ENCODE data around the gene CLEC2D.
"Not testable (repeated sequence)": the region's sequence is repeated elsewhere in the genome, so short reads cannot be mapped to it uniquely, and the experiment has no call there.

The CLEC2D gene

GRCh38 chr12:9736936-9737705 lies 67.6 kb downstream of the CLEC2D start:
- Histone ChIP-seq H3K4me3 (ENCODE audit: low read depth, low read length) (no peak overlapping the region), H2AFZ (no peak overlapping the region), H3K4me2 (ENCODE audit: low read length) (no peak overlapping the region), H3K79me2 (no peaks in the 10 kb centered on the region), H3K9me3 (ENCODE audit: control insufficient read depth, low read length) (no peaks in the 10 kb centered on the region), H3K9ac (no peak overlapping the region), H3K4me1 (no peaks in the 10 kb centered on the region), H3K36me3 (ENCODE audit: control insufficient read depth, insufficient read depth, low read length) (no peaks in the 10 kb centered on the region), H3K27ac (no peak overlapping the region), H3K27me3 (ENCODE audit: control insufficient read depth, insufficient read depth, low read length) (no peaks in the 10 kb centered on the region)
- no peak for TF ChIP-seq CTCF (IDR thresholded peaks at IDR 0.05)

GRCh38 chr12:9738905-9739304 lies 69.4 kb downstream of the CLEC2D start:
- H3K9ac ChIP-seq; H3K4me3 ChIP-seq (ENCODE audit: low read depth, low read length); H3K4me2 ChIP-seq (ENCODE audit: low read length); H3K36me3 ChIP-seq (ENCODE audit: control insufficient read depth, insufficient read depth, low read length); H3K27me3 ChIP-seq (ENCODE audit: control insufficient read depth, insufficient read depth, low read length); H3K9me3 ChIP-seq (ENCODE audit: control insufficient read depth, low read length); H3K27ac ChIP-seq; H3K4me1 ChIP-seq; H3K79me2 ChIP-seq; H2AFZ ChIP-seq: not testable (repeated sequence)

- not testable (repeated sequence) for H3K4me3 ChIP-seq (ENCODE audit: low read depth, low read length); H3K9ac ChIP-seq; H3K36me3 ChIP-seq (ENCODE audit: control insufficient read depth, insufficient read depth, low read length); H2AFZ ChIP-seq; H3K27ac ChIP-seq; H3K4me2 ChIP-seq (ENCODE audit: low read length); H3K79me2 ChIP-seq; H3K27me3 ChIP-seq (ENCODE audit: control insufficient read depth, insufficient read depth, low read length); H3K4me1 ChIP-seq; H3K9me3 ChIP-seq (ENCODE audit: control insufficient read depth, low read length)
Measured at GRCh38 chr12:9739404-9740105, 70.0 kb downstream of the CLEC2D start.

GRCh38 chr12:9740106-9740750 lies 70.7 kb downstream of the CLEC2D start:
- no peak for TF ChIP-seq CTCF (IDR thresholded peaks at IDR 0.05)
- H3K4me3 ChIP-seq (ENCODE audit: low read depth, low read length) = no peak overlapping the region
- H3K27me3 ChIP-seq (ENCODE audit: control insufficient read depth, insufficient read depth, low read length) = no peaks in the 10 kb centered on the region
- H2AFZ ChIP-seq = no peak overlapping the region
- no peak overlapping the region for H3K27ac ChIP-seq
- H3K36me3 ChIP-seq (ENCODE audit: control insufficient read depth, insufficient read depth, low read length) = no peaks in the 10 kb centered on the region
- no peaks in the 10 kb centered on the region for H3K9me3 ChIP-seq (ENCODE audit: control insufficient read depth, low read length)
- no peak overlapping the region for H3K4me2 ChIP-seq (ENCODE audit: low read length)
- no peak overlapping the region for H3K9ac ChIP-seq
- no peaks in the 10 kb centered on the region for H3K4me1 ChIP-seq
- no peaks in the 10 kb centered on the region for H3K79me2 ChIP-seq

- H3K9ac ChIP-seq = no peak overlapping the region
- H3K36me3 ChIP-seq (ENCODE audit: control insufficient read depth, insufficient read depth, low read length) = no peaks in the 10 kb centered on the region
- no peaks in the 10 kb centered on the region for H3K27me3 ChIP-seq (ENCODE audit: control insufficient read depth, insufficient read depth, low read length)
- H3K9me3 ChIP-seq (ENCODE audit: control insufficient read depth, low read length) = no peaks in the 10 kb centered on the region
- H3K4me2 ChIP-seq (ENCODE audit: low read length) = no peak overlapping the region
- H3K79me2 ChIP-seq = no peaks in the 10 kb centered on the region
- no peak overlapping the region for H2AFZ ChIP-seq
- H3K4me1 ChIP-seq = no peaks in the 10 kb centered on the region
- no peak overlapping the region for H3K27ac ChIP-seq
- H3K4me3 ChIP-seq (ENCODE audit: low read depth, low read length) = no peak overlapping the region
- TF ChIP-seq CTCF (IDR thresholded peaks at IDR 0.05) = no peak
Measured at GRCh38 chr12:9741726-9742125, 72.2 kb downstream of the CLEC2D start.

Data from parathyroid adenoma (tissue), 2 donors.